ENCODE measurements around the gene WWC1.
"Not testable (repeated sequence)": the region's sequence is repeated elsewhere in the genome, so short reads cannot be mapped to it uniquely, and the experiment has no call there.

The WWC1 gene

DNA sequence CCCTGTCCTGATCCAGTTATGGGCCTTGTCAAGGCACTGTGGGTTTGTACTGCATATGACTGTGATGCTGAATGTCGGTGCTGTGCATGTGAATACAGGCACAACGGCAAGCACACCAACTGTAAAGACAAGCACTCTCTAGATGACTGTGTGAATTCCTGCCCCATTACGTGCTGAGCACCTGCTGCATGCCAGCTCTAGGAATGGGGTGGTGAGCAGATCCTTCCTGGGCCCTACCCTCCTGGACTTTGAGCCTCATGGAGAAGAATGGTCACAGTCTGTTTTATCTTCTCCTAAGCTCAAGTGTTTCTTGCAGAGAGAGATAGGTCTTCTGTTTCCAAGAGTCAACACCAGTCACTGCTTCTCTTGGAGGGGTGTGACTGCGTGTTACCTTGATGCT is 138.9 kb downstream of the WWC1 start:
- no peaks in the 10 kb centered on the region for H3K36me3 ChIP-seq (ENCODE audit: control insufficient read depth, insufficient read depth, low read length)
- TF ChIP-seq, protein P1, sequence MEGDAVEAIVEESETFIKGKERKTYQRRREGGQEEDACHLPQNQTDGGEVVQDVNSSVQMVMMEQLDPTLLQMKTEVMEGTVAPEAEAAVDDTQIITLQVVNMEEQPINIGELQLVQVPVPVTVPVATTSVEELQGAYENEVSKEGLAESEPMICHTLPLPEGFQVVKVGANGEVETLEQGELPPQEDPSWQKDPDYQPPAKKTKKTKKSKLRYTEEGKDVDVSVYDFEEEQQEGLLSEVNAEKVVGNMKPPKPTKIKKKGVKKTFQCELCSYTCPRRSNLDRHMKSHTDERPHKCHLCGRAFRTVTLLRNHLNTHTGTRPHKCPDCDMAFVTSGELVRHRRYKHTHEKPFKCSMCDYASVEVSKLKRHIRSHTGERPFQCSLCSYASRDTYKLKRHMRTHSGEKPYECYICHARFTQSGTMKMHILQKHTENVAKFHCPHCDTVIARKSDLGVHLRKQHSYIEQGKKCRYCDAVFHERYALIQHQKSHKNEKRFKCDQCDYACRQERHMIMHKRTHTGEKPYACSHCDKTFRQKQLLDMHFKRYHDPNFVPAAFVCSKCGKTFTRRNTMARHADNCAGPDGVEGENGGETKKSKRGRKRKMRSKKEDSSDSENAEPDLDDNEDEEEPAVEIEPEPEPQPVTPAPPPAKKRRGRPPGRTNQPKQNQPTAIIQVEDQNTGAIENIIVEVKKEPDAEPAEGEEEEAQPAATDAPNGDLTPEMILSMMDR (IDR thresholded peaks at IDR 0.05; ENCODE audit: insufficient read depth, low read length, poor library complexity, severe bottlenecking) = no peak
- no peak overlapping the region for H3K4me3 ChIP-seq (replicated peaks; ENCODE audit: low read depth, low read length)
- no peaks in the 10 kb centered on the region for H3K27me3 ChIP-seq (replicated peaks; ENCODE audit: control insufficient read depth, insufficient read depth, low read length)
- no peak for DNase-seq (ENCODE audit: extremely low read depth, insufficient read length)

- DNase-seq (ENCODE audit: extremely low read depth, insufficient read length) = no peak
- no peaks in the 10 kb centered on the region for H3K27me3 ChIP-seq (replicated peaks; ENCODE audit: control insufficient read depth, insufficient read depth, low read length)
- TF ChIP-seq, protein P1 (IDR thresholded peaks at IDR 0.05; ENCODE audit: insufficient read depth, low read length, poor library complexity, severe bottlenecking) = no peak
- no peak overlapping the region for H3K4me3 ChIP-seq (replicated peaks; ENCODE audit: low read depth, low read length)
- no peaks in the 10 kb centered on the region for H3K36me3 ChIP-seq (ENCODE audit: control insufficient read depth, insufficient read depth, low read length)
Observed at GRCh38 chr5:168432903-168433302, 141.5 kb downstream of the WWC1 start.

GRCh38 chr5:168434001-168434400 is 142.6 kb downstream of the WWC1 start:
- TF ChIP-seq, protein P1 (IDR thresholded peaks at IDR 0.05; ENCODE audit: insufficient read depth, low read length, poor library complexity, severe bottlenecking) = no peak
- Histone ChIP-seq H3K27me3 (replicated peaks; ENCODE audit: control insufficient read depth, insufficient read depth, low read length) (no peaks in the 10 kb centered on the region), H3K4me3 (replicated peaks; ENCODE audit: low read depth, low read length) (no peak overlapping the region), H3K36me3 (ENCODE audit: control insufficient read depth, insufficient read depth, low read length) (no peaks in the 10 kb centered on the region)
- DNase-seq (ENCODE audit: extremely low read depth, insufficient read length) = no peak

DNA sequence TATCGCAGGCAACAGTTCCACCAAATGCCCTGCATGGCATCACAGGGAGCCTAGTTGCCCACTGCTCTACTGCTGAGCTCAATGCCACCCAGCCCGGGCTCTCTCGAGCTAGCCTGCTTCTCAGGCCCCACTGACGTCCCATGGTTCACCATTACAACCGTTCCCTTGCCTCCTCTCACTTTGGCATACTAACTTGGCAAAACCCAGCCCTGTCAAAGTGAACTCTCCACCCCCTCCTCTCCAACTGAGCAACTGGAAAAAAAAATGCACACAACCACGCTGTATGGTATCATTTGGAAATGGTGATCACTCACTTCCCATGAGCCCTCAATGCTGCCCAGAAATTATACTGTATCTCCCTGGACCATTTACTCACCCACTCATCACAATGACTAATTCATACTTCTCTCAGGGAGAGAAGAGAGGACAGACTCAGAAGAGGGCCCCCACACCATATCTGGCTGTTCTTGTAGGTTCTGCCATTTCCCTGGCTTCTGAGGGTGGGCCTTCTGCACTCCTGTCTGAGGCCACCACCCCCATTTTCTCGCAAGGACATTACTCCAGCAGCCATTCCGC is 143.4 kb downstream of the WWC1 start:
- no peaks in the 10 kb centered on the region for H3K36me3 ChIP-seq (ENCODE audit: control insufficient read depth, insufficient read depth, low read length)
- no peaks in the 10 kb centered on the region for H3K27me3 ChIP-seq (replicated peaks; ENCODE audit: control insufficient read depth, insufficient read depth, low read length)

DNA sequence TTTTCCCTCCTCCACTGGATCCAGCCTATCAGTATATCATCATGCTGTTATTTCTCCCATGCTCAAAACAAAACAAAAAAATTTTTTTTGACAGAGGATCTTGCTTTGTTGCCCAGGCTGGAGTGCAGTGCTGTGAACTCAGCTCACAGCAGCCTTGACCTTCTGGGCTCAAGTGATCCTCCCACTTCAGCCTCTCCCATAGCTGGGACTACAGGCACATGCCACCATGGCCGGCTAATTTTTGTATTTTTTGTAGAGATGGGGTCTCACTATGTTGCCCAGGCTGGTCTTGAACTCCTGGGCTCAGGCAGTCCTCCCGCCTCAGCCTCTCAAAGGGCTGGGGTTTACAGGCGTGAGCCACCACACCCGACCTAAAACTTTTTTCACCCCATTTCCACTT is 143.9 kb downstream of the WWC1 start:
- H3K36me3 ChIP-seq (ENCODE audit: control insufficient read depth, insufficient read depth, low read length) = not testable (repeated sequence)

More for the DNA sequence above, 143.4 kb downstream of the WWC1 start:
- TF ChIP-seq, protein P1 (IDR thresholded peaks at IDR 0.05; ENCODE audit: insufficient read depth, low read length, poor library complexity, severe bottlenecking) = no peak
- no peak overlapping the region for H3K4me3 ChIP-seq (replicated peaks; ENCODE audit: low read depth, low read length)
- no peak for DNase-seq (ENCODE audit: extremely low read depth, insufficient read length)

GRCh38 chr5:168438349-168438748 is 146.9 kb downstream of the WWC1 start:
- Histone ChIP-seq H3K27me3 (replicated peaks; ENCODE audit: control insufficient read depth, insufficient read depth, low read length) (no peaks in the 10 kb centered on the region), H3K36me3 (ENCODE audit: control insufficient read depth, insufficient read depth, low read length) (no peaks in the 10 kb centered on the region), H3K4me3 (replicated peaks; ENCODE audit: low read depth, low read length) (no peak overlapping the region)
- TF ChIP-seq, protein P1 (IDR thresholded peaks at IDR 0.05; ENCODE audit: insufficient read depth, low read length, poor library complexity, severe bottlenecking) = no peak
- no peak for DNase-seq (ENCODE audit: extremely low read depth, insufficient read length)

More for the DNA sequence above, 143.9 kb downstream of the WWC1 start:
- not testable (repeated sequence) for DNase-seq (ENCODE audit: extremely low read depth, insufficient read length); H3K4me3 ChIP-seq (replicated peaks; ENCODE audit: low read depth, low read length); H3K27me3 ChIP-seq (replicated peaks; ENCODE audit: control insufficient read depth, insufficient read depth, low read length)

Data from GM06990 (cell line).